GM10248 (cell line): ENCODE results near the gene ROR2.

ENCODE experiments used
- CTCF ChIA-PET: fragments of 300-600 bp; sonication (Branson Sonifier 250); formaldehyde crosslinking; extraction: SDS; loops from one replicate; lab custom pipeline; 2021; ENCODE audit warnings: antibody characterized with exemption; lab: Yijun Ruan, JAX
- POLR2A ChIA-PET: fragments of 350-650 bp; sonication (Branson Sonifier 250); formaldehyde crosslinking; extraction: SDS; loops from one replicate; lab custom pipeline; 2020; ENCODE audit warnings: antibody characterized with exemption; lab: Yijun Ruan, JAX
- DNase-seq: peaks from one replicate; pipeline ENCODE4 v3.0.0; 2012; ENCODE audit errors: extremely low spot score
- CTCF ChIP-seq: IDR thresholded peaks from 2 replicates; pipeline ENCODE4 v1.5.1; 2012; ENCODE audit warnings: mild to moderate bottlenecking, low read depth; ENCODE audit errors: extremely low read depth, missing control alignments, control extremely low read depth

Gene ROR2

GRCh38 chr9:91963711-91964240 lies 13.7 kb upstream of the ROR2 start:
- CTCF ChIA-PET, result interaction anchor here (1.5 to 2.3 kb wide), 3 partner anchors 10 to 14 kb away, joined by 3 to 10 read pairs (median 6); partner anchors contain the start of gene ROR2
- POLR2A ChIA-PET, result no interaction called here
- TF ChIP-seq CTCF, result no peak
- no peak for DNase-seq

GRCh38 chr9:91960367-91960766 lies 10.3 kb upstream of the ROR2 start:
- POLR2A ChIA-PET, result no interaction called here
- CTCF ChIA-PET, result no interaction called here
- no peak for TF ChIP-seq CTCF
- DNase-seq, result no peak

GRCh38 chr9:91958174-91958573 lies 8.1 kb upstream of the ROR2 start:
- CTCF ChIA-PET, result interaction anchor here (1.1 to 1.2 kb wide), 2 partner anchors 10 to 13 kb away, joined by 3 read pairs; no protein-coding TSS in a partner anchor
- POLR2A ChIA-PET, result no interaction called here
- no peak for DNase-seq
- TF ChIP-seq CTCF, result no peak

- peak; percentile 53 for TF ChIP-seq CTCF
- ChIA-PET CTCF (interaction anchor here (0.8 to 2.3 kb wide), 14 partner anchors 9 to 179 kb away, joined by 3 to 10 read pairs (median 4); no protein-coding TSS in a partner anchor), POLR2A (no interaction called here)
- DNase-seq, result peak; percentile 45
Observed at GRCh38 chr9:91954841-91955471, 4.9 kb upstream of the ROR2 start.

- TF ChIP-seq CTCF, result no peak
- ChIA-PET CTCF (interaction anchor here (0.6 to 2.3 kb wide), 9 partner anchors 8 to 884 kb away, joined by 3 to 10 read pairs (median 4); no protein-coding TSS in a partner anchor), POLR2A (interaction anchor here (0.6 kb wide), 1 partner anchor 17 kb away, joined by 4 read pairs; no protein-coding TSS in a partner anchor)
- DNase-seq, result no peak
Observed at GRCh38 chr9:91953718-91954117, 3.7 kb upstream of the ROR2 start.

GRCh38 chr9:91951944-91952520 lies 2.0 kb upstream of the ROR2 start:
- TF ChIP-seq CTCF, result no peak
- DNase-seq, result no peak
- ChIA-PET CTCF (interaction anchor here (1.2 to 1.6 kb wide), 3 partner anchors 15 to 194 kb away, joined by 3 to 4 read pairs (median 3); no protein-coding TSS in a partner anchor), POLR2A (no interaction called here)
